ENCODE measurements around the gene KATNAL1. TPM values are rescaled to one million over a fixed set of nuclear protein-coding genes. Genes with fewer than 3 reads are reported as not detected.
A peak's percentile ranks its signal among the peaks of the same experiment; 100 is the strongest.

Gene KATNAL1
- total and polyA plus RNA-seq, 10 of the 15 experiments (the other 5 are each of a cell fraction or from before 2014, with no cell fraction given), result 6.5 to 18.7 (median 11.7) TPM

- ChIA-PET SMC1A (ENCODE audit: uncharacterized antibody, unreplicated experiment) (interaction anchor here (1.1 kb wide), 1 partner anchor 13 kb away, joined by 3 read pairs; no protein-coding TSS in a partner anchor), POLR2A (no interaction called here), CTCF (interaction anchor here (0.6 to 1.2 kb wide), 4 partner anchors 8 to 773 kb away, joined by 3 read pairs; no protein-coding TSS in a partner anchor), RAD21 (ENCODE audit: unreplicated experiment) (interaction anchor here (0.6 to 0.7 kb wide), 2 partner anchors 68 to 106 kb away, joined by 3 read pairs; no protein-coding TSS in a partner anchor)
- no peak for DNase-seq (ENCODE audit: low read depth, low spot score)
- Histone ChIP-seq H3K9ac (ENCODE audit: control insufficient read depth, insufficient read depth, low read length) (no peak overlapping the region), H3K79me2 (ENCODE audit: control insufficient read depth, insufficient read depth, low read length) (no peaks in the 10 kb centered on the region), H3K27me3 (replicated peaks in 1 of 2; ENCODE audit: control insufficient read depth in 2 of 2, insufficient read depth in 2 of 2, low read length in 1 of 2) (no peaks in the 10 kb centered on the region), H2AFZ (ENCODE audit: control insufficient read depth, low read depth, low read length) (no peak overlapping the region), H3K36me3 (ENCODE audit: control insufficient read depth in 2 of 2, insufficient read depth in 2 of 2, low read length in 1 of 2) (no peaks in the 10 kb centered on the region; a peak in 3 of 4 replicates), H4K20me1 (ENCODE audit: control insufficient read depth, insufficient read depth) (no peaks in the 10 kb centered on the region), H3K27ac (ENCODE audit: control insufficient read depth, insufficient read depth) (no peak overlapping the region), H3K9me3 (replicated peaks; ENCODE audit: control insufficient read depth, insufficient read depth, low read length) (no peaks in the 10 kb centered on the region; the same call in 2 of the 3 replicates), H3K4me1 (ENCODE audit: control insufficient read depth, insufficient read depth, low read length) (no peaks in the 10 kb centered on the region), H3K4me2 (ENCODE audit: control insufficient read depth, insufficient read depth) (no peak overlapping the region), H3K4me3 (no peak overlapping the region)
- in situ Hi-C loops (cut with MboI) (no loop called here), intact Hi-C loops (cut with micrococcal nuclease; ENCODE audit: unreplicated experiment) (loop anchor here (5.0 kb wide), 1 partner anchor 103 kb away; no protein-coding TSS in a partner anchor)
- BruUV-seq (replicated peaks), result no TSS peak
- peak; percentile 21; the same call in 1 of the 3 replicates for ATAC-seq
- TF ChIP-seq SUPT20H (IDR thresholded peaks at IDR 0.05; ENCODE audit: borderline replicate concordance, control insufficient read depth, low read depth, low read length) (no peak), RAD51 (IDR thresholded peaks at IDR 0.05) (no peak), NFYA (IDR thresholded peaks at IDR 0.05; ENCODE audit: borderline replicate concordance, low read depth, low read length) (no peak), RFX5 (IDR thresholded peaks at IDR 0.05; ENCODE audit: low read depth, low read length) (no peak), KLF5 (IDR thresholded peaks at IDR 0.05; ENCODE audit: partially characterized antibody) (no peak), SMARCA5 (IDR thresholded peaks at IDR 0.05) (no peak), POLR2AphosphoS5 (IDR thresholded peaks at IDR 0.05; ENCODE audit: low read length) (no peak), CBFB (IDR thresholded peaks at IDR 0.05; ENCODE audit: low read depth) (no peak), HCFC1 (IDR thresholded peaks at IDR 0.05; ENCODE audit: low read length) (no peak), ZBTB33 (IDR thresholded peaks at IDR 0.05) (no peak)
- 93% methylated on average over 1 of the region's 1 CpG for WGBS (ENCODE audit: insufficient coverage, insufficient replicate concordance, low lambda C conversion rate, missing lambda C conversion rate)
- no peak for FAIRE-seq
These were observed 72.1 kb downstream of the KATNAL1 start for GRCh38 chr13:30235216-30235615.
